Loucy (cell line): ENCODE measurements around the gene ATP6V0A4.

Experiments used
- EZH2phosphoT487 ChIP-seq: fragments of 200-600 bp; IDR thresholded peaks from 2 replicates; pipeline ENCODE4 v1.6.1; 2018; ENCODE audit warnings: antibody characterized with exemption, mild to moderate bottlenecking, moderate library complexity, borderline replicate concordance
- TF ChIP-seq, protein P1 (sequence below): fragments of 200-600 bp; sonication (generic); conservative IDR thresholded peaks from 2 replicates; pipeline ENCODE4 v1.5.1; 2014; ENCODE audit warnings: mild to moderate bottlenecking, antibody characterized with exemption, low read length

DNA sequence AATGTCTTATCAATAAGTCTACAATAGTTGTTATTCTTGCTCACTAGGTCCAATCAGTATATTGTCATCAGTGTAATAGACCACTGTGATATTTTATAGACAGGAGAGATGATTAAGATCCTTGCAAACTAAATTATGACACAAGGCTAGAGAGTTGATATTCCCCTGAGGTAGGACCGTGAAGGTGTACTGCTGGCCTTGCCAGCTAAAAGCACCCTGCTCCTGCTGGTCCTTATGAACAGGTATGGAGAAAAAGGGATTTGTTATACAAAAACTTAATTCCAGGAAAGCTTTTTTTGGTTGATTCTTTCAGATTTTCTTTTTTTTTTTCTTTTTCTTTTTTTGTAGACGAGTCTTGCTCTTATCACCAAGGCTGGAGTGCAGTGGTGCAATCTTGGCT is 17.0 kb downstream of the ATP6V0A4 start:
- TF ChIP-seq, protein P1, sequence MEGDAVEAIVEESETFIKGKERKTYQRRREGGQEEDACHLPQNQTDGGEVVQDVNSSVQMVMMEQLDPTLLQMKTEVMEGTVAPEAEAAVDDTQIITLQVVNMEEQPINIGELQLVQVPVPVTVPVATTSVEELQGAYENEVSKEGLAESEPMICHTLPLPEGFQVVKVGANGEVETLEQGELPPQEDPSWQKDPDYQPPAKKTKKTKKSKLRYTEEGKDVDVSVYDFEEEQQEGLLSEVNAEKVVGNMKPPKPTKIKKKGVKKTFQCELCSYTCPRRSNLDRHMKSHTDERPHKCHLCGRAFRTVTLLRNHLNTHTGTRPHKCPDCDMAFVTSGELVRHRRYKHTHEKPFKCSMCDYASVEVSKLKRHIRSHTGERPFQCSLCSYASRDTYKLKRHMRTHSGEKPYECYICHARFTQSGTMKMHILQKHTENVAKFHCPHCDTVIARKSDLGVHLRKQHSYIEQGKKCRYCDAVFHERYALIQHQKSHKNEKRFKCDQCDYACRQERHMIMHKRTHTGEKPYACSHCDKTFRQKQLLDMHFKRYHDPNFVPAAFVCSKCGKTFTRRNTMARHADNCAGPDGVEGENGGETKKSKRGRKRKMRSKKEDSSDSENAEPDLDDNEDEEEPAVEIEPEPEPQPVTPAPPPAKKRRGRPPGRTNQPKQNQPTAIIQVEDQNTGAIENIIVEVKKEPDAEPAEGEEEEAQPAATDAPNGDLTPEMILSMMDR = no peak
- TF ChIP-seq EZH2phosphoT487 = no peak
